Liver (tissue), 3 donors: ENCODE measurements around the gene POLN.

ENCODE experiments used
- GABPA ChIP-seq, 2 donors: IDR thresholded peaks in 1 of 2; conservative IDR thresholded peaks in 1 of 2; 2 replicates each; pipeline ENCODE4 v1.6.1; 2016; ENCODE audit warnings: antibody characterized with exemption in 2 of 2, mild to moderate bottlenecking in 1 of 2, moderate library complexity in 1 of 2
- HNF4G ChIP-seq: IDR thresholded peaks from 2 replicates; pipeline ENCODE4 v1.6.1; 2016; ENCODE audit warnings: antibody characterized with exemption
- RAD21 ChIP-seq, 2 donors: IDR thresholded peaks; 2 replicates each; pipeline ENCODE4 v1.6.1; 2016; ENCODE audit warnings: antibody characterized with exemption in 2 of 2, mild to moderate bottlenecking in 2 of 2
- SP1 ChIP-seq: IDR thresholded peaks from 2 replicates; pipeline ENCODE4 v1.6.1; 2018; ENCODE audit warnings: antibody characterized with exemption, mild to moderate bottlenecking
- TAF1 ChIP-seq: conservative IDR thresholded peaks from 2 replicates; pipeline ENCODE4 v1.6.1; 2016; ENCODE audit warnings: antibody characterized with exemption, mild to moderate bottlenecking
- YY1 ChIP-seq: IDR thresholded peaks from 2 replicates; pipeline ENCODE4 v1.6.1; 2016; ENCODE audit warnings: antibody characterized with exemption, mild to moderate bottlenecking
- TF ChIP-seq, protein P1 (sequence below): IDR thresholded peaks from 2 replicates; pipeline ENCODE4 v1.6.1; 2016; ENCODE audit warnings: antibody characterized with exemption, mild to moderate bottlenecking
- TF ChIP-seq, protein P2 (sequence below): fragments of 150-350 bp; IDR thresholded peaks from 2 replicates; pipeline ENCODE4 v1.5.1; 2017; ENCODE audit warnings: improper control_type of control experiment, low read depth, low read length; ENCODE audit not compliant: missing input control
- TF ChIP-seq, protein P3 (sequence below): IDR thresholded peaks from 2 replicates; pipeline ENCODE4 v1.6.1; 2016; ENCODE audit warnings: antibody characterized with exemption
- TF ChIP-seq, protein P4 (sequence below): IDR thresholded peaks from 2 replicates; pipeline ENCODE4 v1.6.1; 2016; ENCODE audit warnings: antibody characterized with exemption
- donor health status: healthy.
- donor health status: healthy.

DNA sequence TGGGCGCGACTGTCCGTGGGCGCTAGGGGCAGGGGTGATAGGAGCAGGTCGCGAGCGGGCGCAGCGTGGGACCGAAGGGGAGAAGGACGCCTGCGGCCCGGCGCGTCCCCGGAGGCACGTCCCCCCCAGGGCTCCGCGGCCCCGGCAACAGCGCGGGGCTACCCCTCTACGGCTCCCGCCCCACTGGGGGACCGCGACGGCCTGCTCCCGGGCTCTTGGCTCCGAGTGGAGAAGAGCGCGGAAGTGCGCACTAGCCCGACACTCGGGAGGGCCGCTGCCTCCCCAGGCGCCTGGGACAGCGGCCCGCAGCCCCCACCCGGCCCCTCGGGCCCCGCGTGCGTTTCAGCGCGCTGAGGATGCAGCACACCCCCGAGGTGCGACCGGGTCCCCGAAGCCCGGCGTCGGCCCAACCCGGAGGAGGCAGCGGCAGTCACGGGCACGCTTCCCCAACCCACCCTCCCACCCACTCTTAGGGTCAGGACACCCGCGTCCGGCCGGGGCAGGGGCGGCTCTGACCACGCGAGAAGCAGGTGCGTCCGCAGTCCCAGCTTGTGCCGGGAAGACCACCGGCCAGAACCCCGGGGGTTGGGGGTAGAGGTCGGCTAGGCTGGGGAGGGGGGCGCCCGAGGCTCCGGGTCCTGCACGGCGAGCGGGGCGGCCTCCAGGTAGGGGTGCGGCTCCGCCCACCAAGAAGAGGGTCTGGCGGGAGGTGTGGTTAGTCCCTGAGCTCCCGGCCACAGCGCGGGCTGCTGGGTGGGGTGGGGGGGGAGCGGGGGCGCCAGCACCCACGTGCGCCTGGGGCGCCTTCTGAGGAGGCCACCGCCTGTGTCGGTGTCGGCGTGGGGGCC lies 201.3 kb downstream of the POLN start:
- TF ChIP-seq, protein P1, sequence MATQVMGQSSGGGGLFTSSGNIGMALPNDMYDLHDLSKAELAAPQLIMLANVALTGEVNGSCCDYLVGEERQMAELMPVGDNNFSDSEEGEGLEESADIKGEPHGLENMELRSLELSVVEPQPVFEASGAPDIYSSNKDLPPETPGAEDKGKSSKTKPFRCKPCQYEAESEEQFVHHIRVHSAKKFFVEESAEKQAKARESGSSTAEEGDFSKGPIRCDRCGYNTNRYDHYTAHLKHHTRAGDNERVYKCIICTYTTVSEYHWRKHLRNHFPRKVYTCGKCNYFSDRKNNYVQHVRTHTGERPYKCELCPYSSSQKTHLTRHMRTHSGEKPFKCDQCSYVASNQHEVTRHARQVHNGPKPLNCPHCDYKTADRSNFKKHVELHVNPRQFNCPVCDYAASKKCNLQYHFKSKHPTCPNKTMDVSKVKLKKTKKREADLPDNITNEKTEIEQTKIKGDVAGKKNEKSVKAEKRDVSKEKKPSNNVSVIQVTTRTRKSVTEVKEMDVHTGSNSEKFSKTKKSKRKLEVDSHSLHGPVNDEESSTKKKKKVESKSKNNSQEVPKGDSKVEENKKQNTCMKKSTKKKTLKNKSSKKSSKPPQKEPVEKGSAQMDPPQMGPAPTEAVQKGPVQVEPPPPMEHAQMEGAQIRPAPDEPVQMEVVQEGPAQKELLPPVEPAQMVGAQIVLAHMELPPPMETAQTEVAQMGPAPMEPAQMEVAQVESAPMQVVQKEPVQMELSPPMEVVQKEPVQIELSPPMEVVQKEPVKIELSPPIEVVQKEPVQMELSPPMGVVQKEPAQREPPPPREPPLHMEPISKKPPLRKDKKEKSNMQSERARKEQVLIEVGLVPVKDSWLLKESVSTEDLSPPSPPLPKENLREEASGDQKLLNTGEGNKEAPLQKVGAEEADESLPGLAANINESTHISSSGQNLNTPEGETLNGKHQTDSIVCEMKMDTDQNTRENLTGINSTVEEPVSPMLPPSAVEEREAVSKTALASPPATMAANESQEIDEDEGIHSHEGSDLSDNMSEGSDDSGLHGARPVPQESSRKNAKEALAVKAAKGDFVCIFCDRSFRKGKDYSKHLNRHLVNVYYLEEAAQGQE = no peak
- TF ChIP-seq, protein P2, sequence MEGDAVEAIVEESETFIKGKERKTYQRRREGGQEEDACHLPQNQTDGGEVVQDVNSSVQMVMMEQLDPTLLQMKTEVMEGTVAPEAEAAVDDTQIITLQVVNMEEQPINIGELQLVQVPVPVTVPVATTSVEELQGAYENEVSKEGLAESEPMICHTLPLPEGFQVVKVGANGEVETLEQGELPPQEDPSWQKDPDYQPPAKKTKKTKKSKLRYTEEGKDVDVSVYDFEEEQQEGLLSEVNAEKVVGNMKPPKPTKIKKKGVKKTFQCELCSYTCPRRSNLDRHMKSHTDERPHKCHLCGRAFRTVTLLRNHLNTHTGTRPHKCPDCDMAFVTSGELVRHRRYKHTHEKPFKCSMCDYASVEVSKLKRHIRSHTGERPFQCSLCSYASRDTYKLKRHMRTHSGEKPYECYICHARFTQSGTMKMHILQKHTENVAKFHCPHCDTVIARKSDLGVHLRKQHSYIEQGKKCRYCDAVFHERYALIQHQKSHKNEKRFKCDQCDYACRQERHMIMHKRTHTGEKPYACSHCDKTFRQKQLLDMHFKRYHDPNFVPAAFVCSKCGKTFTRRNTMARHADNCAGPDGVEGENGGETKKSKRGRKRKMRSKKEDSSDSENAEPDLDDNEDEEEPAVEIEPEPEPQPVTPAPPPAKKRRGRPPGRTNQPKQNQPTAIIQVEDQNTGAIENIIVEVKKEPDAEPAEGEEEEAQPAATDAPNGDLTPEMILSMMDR = no peak
- TF ChIP-seq, protein P3, sequence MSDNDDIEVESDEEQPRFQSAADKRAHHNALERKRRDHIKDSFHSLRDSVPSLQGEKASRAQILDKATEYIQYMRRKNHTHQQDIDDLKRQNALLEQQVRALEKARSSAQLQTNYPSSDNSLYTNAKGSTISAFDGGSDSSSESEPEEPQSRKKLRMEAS = no peak
- TF ChIP-seq YY1 (no peak), GABPA (IDR thresholded peaks at IDR 0.05 in 1 of 2, conservative IDR thresholded peaks at IDR 0.05 in 1 of 2) (no peak), RAD21 (IDR thresholded peaks at IDR 0.05) (no peak), TAF1 (no peak), SP1 (no peak), HNF4G (no peak)
- TF ChIP-seq, protein P4, sequence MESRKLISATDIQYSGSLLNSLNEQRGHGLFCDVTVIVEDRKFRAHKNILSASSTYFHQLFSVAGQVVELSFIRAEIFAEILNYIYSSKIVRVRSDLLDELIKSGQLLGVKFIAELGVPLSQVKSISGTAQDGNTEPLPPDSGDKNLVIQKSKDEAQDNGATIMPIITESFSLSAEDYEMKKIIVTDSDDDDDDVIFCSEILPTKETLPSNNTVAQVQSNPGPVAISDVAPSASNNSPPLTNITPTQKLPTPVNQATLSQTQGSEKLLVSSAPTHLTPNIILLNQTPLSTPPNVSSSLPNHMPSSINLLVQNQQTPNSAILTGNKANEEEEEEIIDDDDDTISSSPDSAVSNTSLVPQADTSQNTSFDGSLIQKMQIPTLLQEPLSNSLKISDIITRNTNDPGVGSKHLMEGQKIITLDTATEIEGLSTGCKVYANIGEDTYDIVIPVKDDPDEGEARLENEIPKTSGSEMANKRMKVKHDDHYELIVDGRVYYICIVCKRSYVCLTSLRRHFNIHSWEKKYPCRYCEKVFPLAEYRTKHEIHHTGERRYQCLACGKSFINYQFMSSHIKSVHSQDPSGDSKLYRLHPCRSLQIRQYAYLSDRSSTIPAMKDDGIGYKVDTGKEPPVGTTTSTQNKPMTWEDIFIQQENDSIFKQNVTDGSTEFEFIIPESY = no peak
